ENCODE data around the gene CDCA8. TPM values are rescaled to one million over a fixed set of nuclear protein-coding genes. Genes with fewer than 3 reads are reported as not detected.

Gene CDCA8
- total and polyA plus RNA-seq, 4 donors, result 0.80 to 2.2 (median 1.6) TPM

DNA sequence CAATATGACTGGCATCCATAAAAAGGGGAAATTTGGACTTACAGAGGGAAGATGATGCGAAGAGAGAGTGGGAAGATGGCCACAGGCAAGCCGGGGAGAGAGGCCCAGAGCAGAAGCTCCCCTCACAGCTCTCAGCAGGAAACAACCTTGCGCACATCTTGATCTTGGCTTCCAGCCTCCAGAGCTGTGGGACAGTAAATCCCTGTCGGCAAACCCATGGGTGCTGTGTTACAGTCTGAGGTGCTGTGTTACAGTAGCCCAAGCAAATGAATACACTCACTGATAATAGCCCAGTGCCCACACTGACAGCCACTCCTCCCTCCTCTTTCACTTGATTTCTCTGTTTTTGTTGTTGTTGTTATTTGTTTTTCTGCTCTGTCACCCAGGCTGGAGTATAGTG is 22.4 kb downstream of the CDCA8 start:
- WGBS, 2 donors, result 79 to 88% methylated on average over 4 of the region's 4 CpGs

GRCh38 chr1:37716321-37716720 is 24.0 kb downstream of the CDCA8 start:
- 80 to 98% methylated on average over 4 of the region's 4 CpGs for WGBS, 2 donors
- ATAC-seq (ENCODE audit: insufficient read depth, low FRiP score) (no peak), DNase-seq (no peak)
- Histone ChIP-seq H3K27ac (ENCODE audit: low read depth in 1 of 2, low read length in 1 of 2) (no peak overlapping the region), H3K4me1 (ENCODE audit: control insufficient read depth in 5 of 5, insufficient read depth in 5 of 5, low read length in 5 of 5) (no peaks in the 10 kb centered on the region), H3K4me3 (no peak overlapping the region), H3K36me3 (ENCODE audit: control insufficient read depth in 4 of 4, insufficient read depth in 4 of 4, low read length in 4 of 4) (no peaks in the 10 kb centered on the region), H3K9me3 (ENCODE audit: control insufficient read depth in 4 of 4, insufficient read depth in 3 of 4, low read length in 3 of 4) (peaks cover 0 to 3% (median 0%) of the 10 kb centered on the region in 4 donors), H3K9ac (ENCODE audit: insufficient read depth in 1 of 2, low read length in 2 of 2) (no peak overlapping the region), H3K27me3 (ENCODE audit: control insufficient read depth in 3 of 3, insufficient read depth in 3 of 3, low read length in 2 of 3) (no peaks in the 10 kb centered on the region)
- TF ChIP-seq, protein P1, sequence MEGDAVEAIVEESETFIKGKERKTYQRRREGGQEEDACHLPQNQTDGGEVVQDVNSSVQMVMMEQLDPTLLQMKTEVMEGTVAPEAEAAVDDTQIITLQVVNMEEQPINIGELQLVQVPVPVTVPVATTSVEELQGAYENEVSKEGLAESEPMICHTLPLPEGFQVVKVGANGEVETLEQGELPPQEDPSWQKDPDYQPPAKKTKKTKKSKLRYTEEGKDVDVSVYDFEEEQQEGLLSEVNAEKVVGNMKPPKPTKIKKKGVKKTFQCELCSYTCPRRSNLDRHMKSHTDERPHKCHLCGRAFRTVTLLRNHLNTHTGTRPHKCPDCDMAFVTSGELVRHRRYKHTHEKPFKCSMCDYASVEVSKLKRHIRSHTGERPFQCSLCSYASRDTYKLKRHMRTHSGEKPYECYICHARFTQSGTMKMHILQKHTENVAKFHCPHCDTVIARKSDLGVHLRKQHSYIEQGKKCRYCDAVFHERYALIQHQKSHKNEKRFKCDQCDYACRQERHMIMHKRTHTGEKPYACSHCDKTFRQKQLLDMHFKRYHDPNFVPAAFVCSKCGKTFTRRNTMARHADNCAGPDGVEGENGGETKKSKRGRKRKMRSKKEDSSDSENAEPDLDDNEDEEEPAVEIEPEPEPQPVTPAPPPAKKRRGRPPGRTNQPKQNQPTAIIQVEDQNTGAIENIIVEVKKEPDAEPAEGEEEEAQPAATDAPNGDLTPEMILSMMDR (IDR thresholded peaks at IDR 0.05; ENCODE audit: control extremely low read depth, extremely low read depth), result no peak

More for the DNA sequence above, 22.4 kb downstream of the CDCA8 start:
- TF ChIP-seq, protein P1 (IDR thresholded peaks at IDR 0.05; ENCODE audit: control extremely low read depth, extremely low read depth), result no peak
- H3K4me1 ChIP-seq (ENCODE audit: control insufficient read depth in 5 of 5, insufficient read depth in 5 of 5, low read length in 5 of 5), result no peaks in the 10 kb centered on the region
- no peak overlapping the region for H3K9ac ChIP-seq (ENCODE audit: insufficient read depth in 1 of 2, low read length in 2 of 2)
- H3K4me3 ChIP-seq, result no peak overlapping the region
- DNase-seq, result no peak
- H3K36me3 ChIP-seq (ENCODE audit: control insufficient read depth in 4 of 4, insufficient read depth in 4 of 4, low read length in 4 of 4), result no peaks in the 10 kb centered on the region
- H3K27ac ChIP-seq (ENCODE audit: low read depth in 1 of 2, low read length in 1 of 2), result no peak overlapping the region
- peaks cover 0 to 3% (median 0%) of the 10 kb centered on the region in 4 donors for H3K9me3 ChIP-seq (ENCODE audit: control insufficient read depth in 4 of 4, insufficient read depth in 3 of 4, low read length in 3 of 4)
- H3K27me3 ChIP-seq (ENCODE audit: control insufficient read depth in 3 of 3, insufficient read depth in 3 of 3, low read length in 2 of 3), result no peaks in the 10 kb centered on the region
- no peak for ATAC-seq (ENCODE audit: insufficient read depth, low FRiP score)

- Histone ChIP-seq H3K27ac (ENCODE audit: low read depth in 1 of 2, low read length in 1 of 2) (no peak overlapping the region), H3K4me3 (no peak overlapping the region), H3K36me3 (ENCODE audit: control insufficient read depth in 4 of 4, insufficient read depth in 4 of 4, low read length in 4 of 4) (no peaks in the 10 kb centered on the region), H3K4me1 (ENCODE audit: control insufficient read depth in 5 of 5, insufficient read depth in 5 of 5, low read length in 5 of 5) (no peaks in the 10 kb centered on the region), H3K9ac (ENCODE audit: insufficient read depth in 1 of 2, low read length in 2 of 2) (no peak overlapping the region), H3K27me3 (ENCODE audit: control insufficient read depth in 3 of 3, insufficient read depth in 3 of 3, low read length in 2 of 3) (no peaks in the 10 kb centered on the region), H3K9me3 (ENCODE audit: control insufficient read depth in 4 of 4, insufficient read depth in 3 of 4, low read length in 3 of 4) (peaks cover 0 to 3% (median 0%) of the 10 kb centered on the region in 4 donors)
- DNase-seq (no peak), ATAC-seq (ENCODE audit: insufficient read depth, low FRiP score) (no peak)
- 74 to 82% methylated on average over 6 of the region's 6 CpGs for WGBS, 2 donors
- TF ChIP-seq, protein P1 (IDR thresholded peaks at IDR 0.05; ENCODE audit: control extremely low read depth, extremely low read depth), result no peak
Observed at GRCh38 chr1:37717631-37718030, 25.3 kb downstream of the CDCA8 start.
